Measurements from ENCODE around the gene TMEM175.
A peak's percentile ranks its signal among the peaks of the same experiment; 100 is the strongest.

Gene TMEM175

GRCh38 chr4:956531-957230, 24.4 kb downstream of the TMEM175 start:
- DNase-seq, result peak in 2 of 10 donors; percentile 28 to 76
- intact Hi-C loops (cut with DNase I), result no loop called here

GRCh38 chr4:957231-957580, 24.9 kb downstream of the TMEM175 start:
- intact Hi-C loops (cut with DNase I), result no loop called here
- peak in 2 of 10 donors; percentile 74 to 82 for DNase-seq

- intact Hi-C loops (cut with DNase I), result no loop called here
- peak in 5 of 10 donors; percentile 27 to 86 (median 75) for DNase-seq
These were observed 25.5 kb downstream of the TMEM175 start for GRCh38 chr4:957581-958313.

- intact Hi-C loops (cut with DNase I), result no loop called here
- peak in 2 of 10 donors; percentile 21 to 59 for DNase-seq
These were observed 26.0 kb downstream of the TMEM175 start for GRCh38 chr4:958314-958665.

GRCh38 chr4:958696-959337, 26.6 kb downstream of the TMEM175 start:
- intact Hi-C loops (cut with DNase I), result no loop called here
- DNase-seq, result peak in 2 of 10 donors; percentile 22 to 72

GRCh38 chr4:959338-960139, 27.3 kb downstream of the TMEM175 start:
- intact Hi-C loops (cut with DNase I), result no loop called here
- peak in 4 of 10 donors; percentile 32 to 86 (median 73) for DNase-seq

GRCh38 chr4:960140-960635, 27.9 kb downstream of the TMEM175 start:
- peak in 4 of 10 donors; percentile 28 to 83 (median 75) for DNase-seq
- intact Hi-C loops (cut with DNase I), result no loop called here

GRCh38 chr4:960636-961350, 28.5 kb downstream of the TMEM175 start:
- DNase-seq, result peak in 3 of 10 donors; percentile 19 to 87 (median 75)
- intact Hi-C loops (cut with DNase I), result no loop called here

- DNase-seq, result peak in 4 of 10 donors; percentile 27 to 83 (median 74)
- intact Hi-C loops (cut with DNase I), result no loop called here
These were observed 29.3 kb downstream of the TMEM175 start for GRCh38 chr4:961351-962230.

GRCh38 chr4:962231-963208, 30.3 kb downstream of the TMEM175 start:
- peak in 4 of 10 donors; percentile 25 to 84 (median 75) for DNase-seq
- intact Hi-C loops (cut with DNase I), result no loop called here

GRCh38 chr4:963276-964225, 31.3 kb downstream of the TMEM175 start:
- peak in 3 of 10 donors; percentile 25 to 86 (median 80) for DNase-seq
- intact Hi-C loops (cut with DNase I), result no loop called here

- intact Hi-C loops (cut with DNase I), result no loop called here
- peak in 2 of 10 donors; percentile 23 to 62 for DNase-seq
These were observed 32.2 kb downstream of the TMEM175 start for GRCh38 chr4:964346-965025.

- intact Hi-C loops (cut with DNase I), result no loop called here
- DNase-seq, result peak in 1 of 10 donors; percentile 61
These were observed 32.9 kb downstream of the TMEM175 start for GRCh38 chr4:965048-965765.

GRCh38 chr4:965766-966134, 33.5 kb downstream of the TMEM175 start:
- intact Hi-C loops (cut with DNase I), result no loop called here
- no peak for DNase-seq
